ENCODE measurements around the gene PEAR1. TPM values are rescaled to one million over a fixed set of nuclear protein-coding genes. Genes with fewer than 3 reads are reported as not detected.

The PEAR1 gene
- polyA plus RNA-seq, 3 donors = not detected

DNA sequence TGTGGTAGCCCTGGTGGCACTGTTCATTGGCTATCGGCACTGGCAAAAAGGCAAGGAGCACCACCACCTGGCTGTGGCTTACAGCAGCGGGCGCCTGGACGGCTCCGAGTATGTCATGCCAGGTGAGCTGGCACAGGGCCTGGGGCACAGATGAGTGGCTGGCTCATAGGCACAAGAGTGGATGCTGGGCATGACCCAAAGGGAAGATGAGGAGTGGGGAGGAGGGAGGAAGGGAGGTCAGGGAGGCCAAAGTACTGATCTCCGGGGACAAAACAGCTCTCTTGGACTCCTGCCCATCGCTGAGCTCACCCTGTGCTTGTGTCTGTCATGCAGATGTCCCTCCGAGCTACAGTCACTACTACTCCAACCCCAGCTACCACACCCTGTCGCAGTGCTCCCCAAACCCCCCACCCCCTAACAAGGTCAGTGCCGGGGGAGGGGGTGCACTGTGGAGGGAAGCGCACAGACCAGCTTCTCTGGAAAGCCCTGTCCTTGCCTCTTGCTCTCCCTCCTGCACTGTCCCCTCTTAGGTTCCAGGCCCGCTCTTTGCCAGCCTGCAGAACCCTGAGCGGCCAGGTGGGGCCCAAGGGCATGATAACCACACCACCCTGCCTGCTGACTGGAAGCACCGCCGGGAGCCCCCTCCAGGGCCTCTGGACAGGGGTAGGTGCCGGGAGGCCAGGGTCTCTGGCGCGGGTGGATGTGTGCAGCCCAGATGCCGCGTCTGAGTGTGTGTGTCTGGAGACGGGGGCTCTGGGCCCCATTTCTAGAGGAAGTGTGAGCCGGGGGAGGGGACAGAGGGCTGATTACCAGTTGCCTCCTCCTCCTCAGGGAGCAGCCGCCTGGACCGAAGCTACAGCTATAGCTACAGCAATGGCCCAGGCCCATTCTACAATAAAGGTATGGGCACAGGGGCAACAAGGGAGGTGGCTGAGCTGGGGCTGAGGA is 19.6 kb downstream of the PEAR1 start:
- Histone ChIP-seq H3K79me2 (ENCODE audit: insufficient read depth, low read length) (no peaks in the 10 kb centered on the region), H3K4me3 (replicated peaks in 1 of 3; ENCODE audit: low read depth in 2 of 3, low read length in 3 of 3) (no peak overlapping the region), H3K27me3 (ENCODE audit: control insufficient read depth in 2 of 2, insufficient read depth in 2 of 2, low read length in 2 of 2) (no peaks in the 10 kb centered on the region), H4K20me1 (ENCODE audit: insufficient read depth, low read length) (no peaks in the 10 kb centered on the region), H3K9ac (ENCODE audit: insufficient read depth, low read length, poor library complexity, severe bottlenecking) (no peak overlapping the region), H3K27ac (ENCODE audit: low read depth in 1 of 2, low read length in 2 of 2) (no peak overlapping the region), H2AFZ (ENCODE audit: insufficient read depth, low read depth, low read length, poor library complexity, severe bottlenecking) (no peak overlapping the region), H3K4me2 (replicated peaks; ENCODE audit: extremely low read depth, low read length, poor library complexity, severe bottlenecking) (no peak overlapping the region), H3K36me3 (replicated peaks in 1 of 2; ENCODE audit: control insufficient read depth in 1 of 2, insufficient read depth in 2 of 2, low read length in 2 of 2) (no peaks in the 10 kb centered on the region), H3K4me1 (ENCODE audit: control insufficient read depth in 1 of 2, insufficient read depth in 2 of 2, low read length in 2 of 2) (no peaks in the 10 kb centered on the region), H3K9me3 (replicated peaks in 1 of 2; ENCODE audit: control insufficient read depth in 1 of 2, insufficient read depth in 1 of 2, low read length in 2 of 2) (no peaks in the 10 kb centered on the region)
- Mint-ChIP-seq H3K9me3 (peaks cover 0 to 8% (median 4%) of the 10 kb centered on the region in 7 donors), H3K27ac (no peak overlapping the region), H3K4me3 (no peak overlapping the region), H3K27me3 (ENCODE audit: low read depth in 3 of 3) (peaks cover 4 to 12% (median 7%) of the 10 kb centered on the region in 3 donors), H3K36me3 (no peaks in the 10 kb centered on the region), H3K4me1 (peaks cover 3% of the 10 kb centered on the region)
- DNase-seq = no peak
- intact Hi-C loops (cut with micrococcal nuclease) = no loop called here
- 60% methylated on average over 14 of the region's 24 CpGs for WGBS (ENCODE audit: insufficient coverage)
- TF ChIP-seq, protein P1, sequence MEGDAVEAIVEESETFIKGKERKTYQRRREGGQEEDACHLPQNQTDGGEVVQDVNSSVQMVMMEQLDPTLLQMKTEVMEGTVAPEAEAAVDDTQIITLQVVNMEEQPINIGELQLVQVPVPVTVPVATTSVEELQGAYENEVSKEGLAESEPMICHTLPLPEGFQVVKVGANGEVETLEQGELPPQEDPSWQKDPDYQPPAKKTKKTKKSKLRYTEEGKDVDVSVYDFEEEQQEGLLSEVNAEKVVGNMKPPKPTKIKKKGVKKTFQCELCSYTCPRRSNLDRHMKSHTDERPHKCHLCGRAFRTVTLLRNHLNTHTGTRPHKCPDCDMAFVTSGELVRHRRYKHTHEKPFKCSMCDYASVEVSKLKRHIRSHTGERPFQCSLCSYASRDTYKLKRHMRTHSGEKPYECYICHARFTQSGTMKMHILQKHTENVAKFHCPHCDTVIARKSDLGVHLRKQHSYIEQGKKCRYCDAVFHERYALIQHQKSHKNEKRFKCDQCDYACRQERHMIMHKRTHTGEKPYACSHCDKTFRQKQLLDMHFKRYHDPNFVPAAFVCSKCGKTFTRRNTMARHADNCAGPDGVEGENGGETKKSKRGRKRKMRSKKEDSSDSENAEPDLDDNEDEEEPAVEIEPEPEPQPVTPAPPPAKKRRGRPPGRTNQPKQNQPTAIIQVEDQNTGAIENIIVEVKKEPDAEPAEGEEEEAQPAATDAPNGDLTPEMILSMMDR (IDR thresholded peaks at IDR 0.05) = no peak

DNA sequence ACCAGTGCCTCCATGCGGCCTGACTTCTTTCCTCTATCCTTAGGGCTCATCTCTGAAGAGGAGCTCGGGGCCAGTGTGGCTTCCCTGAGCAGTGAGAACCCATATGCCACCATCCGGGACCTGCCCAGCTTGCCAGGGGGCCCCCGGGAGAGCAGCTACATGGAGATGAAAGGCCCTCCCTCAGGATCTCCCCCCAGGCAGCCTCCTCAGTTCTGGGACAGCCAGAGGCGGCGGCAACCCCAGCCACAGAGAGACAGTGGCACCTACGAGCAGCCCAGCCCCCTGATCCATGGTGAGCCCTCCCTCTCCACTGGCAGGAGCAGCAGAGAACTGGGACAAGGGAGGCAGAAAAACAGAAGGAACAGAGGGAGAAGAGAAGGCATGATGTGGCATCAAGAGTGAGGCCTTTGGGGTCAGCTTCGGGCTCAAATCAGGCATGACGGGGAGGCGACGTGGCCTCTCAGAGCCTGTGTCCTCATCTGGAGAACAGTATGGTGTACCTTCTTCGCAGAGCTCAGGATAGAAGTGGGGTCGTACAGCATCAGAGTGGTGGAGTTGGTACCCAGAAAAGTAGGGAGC is 20.4 kb downstream of the PEAR1 start:
- intact Hi-C loops (cut with micrococcal nuclease) = no loop called here
- H3K27ac ChIP-seq (ENCODE audit: low read depth in 1 of 2, low read length in 2 of 2) = no peak overlapping the region
- H3K9ac ChIP-seq (ENCODE audit: insufficient read depth, low read length, poor library complexity, severe bottlenecking) = no peak overlapping the region

More for the DNA sequence above, 20.4 kb downstream of the PEAR1 start:
- H3K27me3 ChIP-seq (ENCODE audit: control insufficient read depth in 2 of 2, insufficient read depth in 2 of 2, low read length in 2 of 2) = peaks cover 0 to 5% of the 10 kb centered on the region in 2 donors
- H3K4me1 ChIP-seq (ENCODE audit: control insufficient read depth in 1 of 2, insufficient read depth in 2 of 2, low read length in 2 of 2) = no peaks in the 10 kb centered on the region
- H3K4me2 ChIP-seq (replicated peaks; ENCODE audit: extremely low read depth, low read length, poor library complexity, severe bottlenecking) = no peak overlapping the region
- Mint-ChIP-seq H3K4me3 (no peak overlapping the region), H3K36me3 (no peaks in the 10 kb centered on the region), H3K27me3 (ENCODE audit: low read depth in 3 of 3) (peaks cover 9 to 18% (median 10%) of the 10 kb centered on the region in 3 donors), H3K4me1 (peaks cover 5% of the 10 kb centered on the region), H3K27ac (no peak overlapping the region), H3K9me3 (peaks cover 0 to 9% (median 4%) of the 10 kb centered on the region in 7 donors)
- H3K79me2 ChIP-seq (ENCODE audit: insufficient read depth, low read length) = no peaks in the 10 kb centered on the region
- no peak for DNase-seq
- no peak overlapping the region for H2AFZ ChIP-seq (ENCODE audit: insufficient read depth, low read depth, low read length, poor library complexity, severe bottlenecking)
- H3K9me3 ChIP-seq (replicated peaks in 1 of 2; ENCODE audit: control insufficient read depth in 1 of 2, insufficient read depth in 1 of 2, low read length in 2 of 2) = no peaks in the 10 kb centered on the region
- 95% methylated on average over 8 of the region's 13 CpGs for WGBS (ENCODE audit: insufficient coverage)
- H3K4me3 ChIP-seq (replicated peaks in 1 of 3; ENCODE audit: low read depth in 2 of 3, low read length in 3 of 3) = no peak overlapping the region
- H4K20me1 ChIP-seq (ENCODE audit: insufficient read depth, low read length) = no peaks in the 10 kb centered on the region
- TF ChIP-seq, protein P1 (IDR thresholded peaks at IDR 0.05) = no peak
- H3K36me3 ChIP-seq (replicated peaks in 1 of 2; ENCODE audit: control insufficient read depth in 1 of 2, insufficient read depth in 2 of 2, low read length in 2 of 2) = no peaks in the 10 kb centered on the region

Data from CD14-positive monocyte (primary cell).